ENCODE data around the gene ANKRD17.
A peak's percentile ranks its signal among the peaks of the same experiment; 100 is the strongest.

ANKRD17 gene

GRCh38 chr4:73109493-73109892 is 149.1 kb downstream of the ANKRD17 start:
- no peak for DNase-seq (ENCODE audit: low read depth in 2 of 2)

- DNase-seq (ENCODE audit: low read depth in 2 of 2): no peak
Measured at GRCh38 chr4:73104695-73105094, 153.9 kb downstream of the ANKRD17 start.

- no peak for DNase-seq (ENCODE audit: low read depth in 2 of 2)
Measured at GRCh38 chr4:73103799-73104503, 154.6 kb downstream of the ANKRD17 start.

GRCh38 chr4:73099143-73099542 is 159.5 kb downstream of the ANKRD17 start:
- DNase-seq (ENCODE audit: low read depth in 2 of 2): no peak

GRCh38 chr4:73098713-73099112 is 159.9 kb downstream of the ANKRD17 start:
- no peak for DNase-seq (ENCODE audit: low read depth in 2 of 2)

- no peak for DNase-seq (ENCODE audit: low read depth in 2 of 2)
Measured at GRCh38 chr4:73098016-73098415, 160.6 kb downstream of the ANKRD17 start.

GRCh38 chr4:73092868-73093267 is 165.7 kb downstream of the ANKRD17 start:
- DNase-seq (ENCODE audit: low read depth in 2 of 2): no peak

GRCh38 chr4:73090738-73091137 is 167.9 kb downstream of the ANKRD17 start:
- no peak for DNase-seq (ENCODE audit: low read depth in 2 of 2)

- no peak for DNase-seq (ENCODE audit: low read depth in 2 of 2)
Measured at GRCh38 chr4:73087871-73088270, 170.7 kb downstream of the ANKRD17 start.

GRCh38 chr4:73086095-73086868 is 172.3 kb downstream of the ANKRD17 start:
- DNase-seq (ENCODE audit: low read depth in 2 of 2): no peak

GRCh38 chr4:73080789-73081188 is 177.8 kb downstream of the ANKRD17 start:
- no peak for DNase-seq (ENCODE audit: low read depth in 2 of 2)

GRCh38 chr4:73075832-73076231 is 182.8 kb downstream of the ANKRD17 start:
- no peak for DNase-seq (ENCODE audit: low read depth in 2 of 2)

GRCh38 chr4:73070074-73070390 is 188.6 kb downstream of the ANKRD17 start:
- DNase-seq (ENCODE audit: low read depth in 2 of 2): no peak

- DNase-seq (ENCODE audit: low read depth in 2 of 2): peak; percentile 95
Measured at GRCh38 chr4:73069338-73070073, 189.1 kb downstream of the ANKRD17 start, which contains the start of gene COX18. Gene COX18, minus strand, starts transcription at chr4:73069716. Its CDS starts 67 bp downstream, at chr4:73069649.

- DNase-seq (ENCODE audit: low read depth in 2 of 2): no peak
Measured at GRCh38 chr4:73068491-73069337, 189.9 kb downstream of the ANKRD17 start.

- no peak for DNase-seq (ENCODE audit: low read depth in 2 of 2)
Measured at GRCh38 chr4:73067971-73068394, 190.6 kb downstream of the ANKRD17 start.

- DNase-seq (ENCODE audit: low read depth in 2 of 2): no peak
Measured at GRCh38 chr4:73066928-73067327, 191.7 kb downstream of the ANKRD17 start.

- DNase-seq (ENCODE audit: low read depth in 2 of 2): no peak
Measured at GRCh38 chr4:73066445-73066844, 192.2 kb downstream of the ANKRD17 start.

- DNase-seq (ENCODE audit: low read depth in 2 of 2): no peak
Measured at GRCh38 chr4:73064536-73064935, 194.1 kb downstream of the ANKRD17 start.

GRCh38 chr4:73055241-73055897 is 203.2 kb downstream of the ANKRD17 start:
- DNase-seq (ENCODE audit: low read depth in 2 of 2): no peak

GRCh38 chr4:73053974-73054480 is 204.6 kb downstream of the ANKRD17 start:
- peak in 1 of 2 experiments; percentile 18 for DNase-seq (ENCODE audit: low read depth in 2 of 2)
